ENCODE data around the gene LTC4S. TPM values are rescaled to one million over a fixed set of nuclear protein-coding genes. Genes with fewer than 3 reads are reported as not detected.
"Not testable (repeated sequence)": the region's sequence is repeated elsewhere in the genome, so short reads cannot be mapped to it uniquely, and the experiment has no call there.

Gene LTC4S
- total and polyA plus RNA-seq, 2 experiments from 2014 or later = 5.8 to 10.1 TPM

DNA sequence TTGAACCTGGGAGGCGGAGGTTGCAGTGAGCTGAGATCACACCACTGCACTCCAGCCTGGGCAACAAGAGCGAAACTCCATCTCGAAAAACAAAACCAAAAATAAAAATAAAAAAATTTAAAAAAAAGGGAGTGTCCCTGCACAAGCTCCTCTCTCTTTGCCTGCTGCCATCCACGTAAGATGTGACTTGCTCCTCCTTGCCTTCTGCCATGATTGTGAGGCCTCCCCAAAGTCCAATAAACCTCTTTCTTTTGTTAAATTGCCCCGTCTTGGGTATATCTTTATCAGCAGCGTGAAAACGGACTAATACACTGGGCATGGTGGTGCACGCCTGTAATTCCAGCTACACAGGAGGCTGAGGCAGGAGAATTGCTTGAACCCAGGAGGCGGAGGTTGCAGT, 4.5 kb upstream of the LTC4S start:
- not testable (repeated sequence) for H3K9me3 Mint-ChIP-seq; DNase-seq (ENCODE audit: low spot score)

DNA sequence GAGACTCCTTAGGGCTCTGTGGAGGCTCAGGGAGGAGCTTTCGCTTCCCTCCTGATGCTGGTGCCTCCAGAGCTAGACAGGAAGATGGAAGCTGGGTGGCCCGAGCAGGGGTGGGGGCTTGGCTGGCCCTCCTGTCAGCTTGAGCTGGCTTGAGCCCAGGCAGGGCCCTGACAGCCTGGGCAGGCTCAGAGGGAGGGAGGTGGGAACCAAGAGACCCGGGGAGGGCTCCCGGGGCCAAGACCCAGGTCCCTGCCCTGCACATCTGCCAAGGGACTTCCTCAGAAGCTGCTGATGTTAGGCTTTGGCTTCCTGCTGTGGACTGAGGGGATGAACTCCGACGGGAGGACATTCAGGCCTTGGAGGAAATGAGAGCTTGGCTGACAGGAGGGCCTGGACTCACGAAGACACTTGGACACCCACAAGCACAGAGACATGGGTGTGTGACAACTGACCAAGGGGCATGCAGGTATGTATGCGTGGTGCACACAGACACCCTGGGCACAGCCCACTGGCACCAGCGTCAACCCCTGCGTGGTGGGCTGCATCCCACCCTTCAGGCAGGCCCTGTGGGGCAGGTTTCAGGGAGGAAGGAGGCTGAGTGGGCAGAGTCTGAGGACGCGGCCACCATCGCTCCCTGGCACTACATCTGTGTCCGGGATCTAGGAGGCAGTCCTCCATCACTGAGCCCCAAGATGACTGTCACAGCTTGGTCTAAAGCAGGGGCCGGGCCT, 1.7 kb upstream of the LTC4S start:
- Histone ChIP-seq H3K4me3 (no peak overlapping the region), H3K4me1 (ENCODE audit: insufficient read depth) (peaks cover 11% of the 10 kb centered on the region; the same call in 1 of the 2 replicates), H3K27ac (ENCODE audit: low read depth) (no peak overlapping the region), H3K27me3 (ENCODE audit: insufficient read depth) (no peaks in the 10 kb centered on the region), H3K9me2 (ENCODE audit: insufficient read depth) (no peaks in the 10 kb centered on the region), H3K36me3 (ENCODE audit: insufficient read depth) (no peaks in the 10 kb centered on the region), H3K4me2 (no peak overlapping the region), H3K79me2 (replicated peaks; ENCODE audit: insufficient read depth) (no peaks in the 10 kb centered on the region), H4K20me1 (replicated peaks; ENCODE audit: insufficient read depth) (no peaks in the 10 kb centered on the region), H3F3A (replicated peaks; ENCODE audit: low read depth) (peaks cover 6% of the 10 kb centered on the region), H2AFZ (no peak overlapping the region)
- Mint-ChIP-seq H3K4me3 (no peak overlapping the region), H3K9me3 (peaks cover 6% of the 10 kb centered on the region; the same call in 2 of the 3 replicates), H3K36me3 (ENCODE audit: low read depth) (peaks cover 9% of the 10 kb centered on the region), H3K27ac (no peak overlapping the region), H3K27me3 (ENCODE audit: insufficient read depth, low read depth, poor library complexity) (peaks cover 12% of the 10 kb centered on the region), H3K4me1 (peaks cover 13% of the 10 kb centered on the region; the same call in 2 of the 3 replicates)
- DNase-seq (ENCODE audit: low spot score) (no peak), ATAC-seq (no peak)
- TF ChIP-seq, protein P1, sequence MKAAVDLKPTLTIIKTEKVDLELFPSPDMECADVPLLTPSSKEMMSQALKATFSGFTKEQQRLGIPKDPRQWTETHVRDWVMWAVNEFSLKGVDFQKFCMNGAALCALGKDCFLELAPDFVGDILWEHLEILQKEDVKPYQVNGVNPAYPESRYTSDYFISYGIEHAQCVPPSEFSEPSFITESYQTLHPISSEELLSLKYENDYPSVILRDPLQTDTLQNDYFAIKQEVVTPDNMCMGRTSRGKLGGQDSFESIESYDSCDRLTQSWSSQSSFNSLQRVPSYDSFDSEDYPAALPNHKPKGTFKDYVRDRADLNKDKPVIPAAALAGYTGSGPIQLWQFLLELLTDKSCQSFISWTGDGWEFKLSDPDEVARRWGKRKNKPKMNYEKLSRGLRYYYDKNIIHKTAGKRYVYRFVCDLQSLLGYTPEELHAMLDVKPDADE (IDR thresholded peaks at IDR 0.05) = no peak
- TF ChIP-seq NANOG (IDR thresholded peaks at IDR 0.05; ENCODE audit: borderline replicate concordance) = no peak
- no peak for TF ChIP-seq JUNB (IDR thresholded peaks at IDR 0.05; ENCODE audit: unreplicated experiment)
- no peak for TF ChIP-seq STAT1 (IDR thresholded peaks at IDR 0.05; ENCODE audit: unreplicated experiment)
- TF ChIP-seq EZH2 (IDR thresholded peaks at IDR 0.05; ENCODE audit: low read depth, unreplicated experiment) = no peak
- no peak for TF ChIP-seq ZNF331 (CRISPR knock-in tag; IDR thresholded peaks at IDR 0.05; ENCODE audit: low read depth)
- TF ChIP-seq EZH2phosphoT487 (IDR thresholded peaks at IDR 0.05; ENCODE audit: unreplicated experiment) = no peak
- TF ChIP-seq ZNF114 (CRISPR knock-in tag; IDR thresholded peaks at IDR 0.05) = no peak
- TF ChIP-seq, protein P2, sequence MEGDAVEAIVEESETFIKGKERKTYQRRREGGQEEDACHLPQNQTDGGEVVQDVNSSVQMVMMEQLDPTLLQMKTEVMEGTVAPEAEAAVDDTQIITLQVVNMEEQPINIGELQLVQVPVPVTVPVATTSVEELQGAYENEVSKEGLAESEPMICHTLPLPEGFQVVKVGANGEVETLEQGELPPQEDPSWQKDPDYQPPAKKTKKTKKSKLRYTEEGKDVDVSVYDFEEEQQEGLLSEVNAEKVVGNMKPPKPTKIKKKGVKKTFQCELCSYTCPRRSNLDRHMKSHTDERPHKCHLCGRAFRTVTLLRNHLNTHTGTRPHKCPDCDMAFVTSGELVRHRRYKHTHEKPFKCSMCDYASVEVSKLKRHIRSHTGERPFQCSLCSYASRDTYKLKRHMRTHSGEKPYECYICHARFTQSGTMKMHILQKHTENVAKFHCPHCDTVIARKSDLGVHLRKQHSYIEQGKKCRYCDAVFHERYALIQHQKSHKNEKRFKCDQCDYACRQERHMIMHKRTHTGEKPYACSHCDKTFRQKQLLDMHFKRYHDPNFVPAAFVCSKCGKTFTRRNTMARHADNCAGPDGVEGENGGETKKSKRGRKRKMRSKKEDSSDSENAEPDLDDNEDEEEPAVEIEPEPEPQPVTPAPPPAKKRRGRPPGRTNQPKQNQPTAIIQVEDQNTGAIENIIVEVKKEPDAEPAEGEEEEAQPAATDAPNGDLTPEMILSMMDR (conservative IDR thresholded peaks at IDR 0.05; ENCODE audit: low read depth in 2 of 2) = no peak
- no peak for TF ChIP-seq POLR2AphosphoS5 (IDR thresholded peaks at IDR 0.05; ENCODE audit: low read depth)
- TF ChIP-seq, protein P3, sequence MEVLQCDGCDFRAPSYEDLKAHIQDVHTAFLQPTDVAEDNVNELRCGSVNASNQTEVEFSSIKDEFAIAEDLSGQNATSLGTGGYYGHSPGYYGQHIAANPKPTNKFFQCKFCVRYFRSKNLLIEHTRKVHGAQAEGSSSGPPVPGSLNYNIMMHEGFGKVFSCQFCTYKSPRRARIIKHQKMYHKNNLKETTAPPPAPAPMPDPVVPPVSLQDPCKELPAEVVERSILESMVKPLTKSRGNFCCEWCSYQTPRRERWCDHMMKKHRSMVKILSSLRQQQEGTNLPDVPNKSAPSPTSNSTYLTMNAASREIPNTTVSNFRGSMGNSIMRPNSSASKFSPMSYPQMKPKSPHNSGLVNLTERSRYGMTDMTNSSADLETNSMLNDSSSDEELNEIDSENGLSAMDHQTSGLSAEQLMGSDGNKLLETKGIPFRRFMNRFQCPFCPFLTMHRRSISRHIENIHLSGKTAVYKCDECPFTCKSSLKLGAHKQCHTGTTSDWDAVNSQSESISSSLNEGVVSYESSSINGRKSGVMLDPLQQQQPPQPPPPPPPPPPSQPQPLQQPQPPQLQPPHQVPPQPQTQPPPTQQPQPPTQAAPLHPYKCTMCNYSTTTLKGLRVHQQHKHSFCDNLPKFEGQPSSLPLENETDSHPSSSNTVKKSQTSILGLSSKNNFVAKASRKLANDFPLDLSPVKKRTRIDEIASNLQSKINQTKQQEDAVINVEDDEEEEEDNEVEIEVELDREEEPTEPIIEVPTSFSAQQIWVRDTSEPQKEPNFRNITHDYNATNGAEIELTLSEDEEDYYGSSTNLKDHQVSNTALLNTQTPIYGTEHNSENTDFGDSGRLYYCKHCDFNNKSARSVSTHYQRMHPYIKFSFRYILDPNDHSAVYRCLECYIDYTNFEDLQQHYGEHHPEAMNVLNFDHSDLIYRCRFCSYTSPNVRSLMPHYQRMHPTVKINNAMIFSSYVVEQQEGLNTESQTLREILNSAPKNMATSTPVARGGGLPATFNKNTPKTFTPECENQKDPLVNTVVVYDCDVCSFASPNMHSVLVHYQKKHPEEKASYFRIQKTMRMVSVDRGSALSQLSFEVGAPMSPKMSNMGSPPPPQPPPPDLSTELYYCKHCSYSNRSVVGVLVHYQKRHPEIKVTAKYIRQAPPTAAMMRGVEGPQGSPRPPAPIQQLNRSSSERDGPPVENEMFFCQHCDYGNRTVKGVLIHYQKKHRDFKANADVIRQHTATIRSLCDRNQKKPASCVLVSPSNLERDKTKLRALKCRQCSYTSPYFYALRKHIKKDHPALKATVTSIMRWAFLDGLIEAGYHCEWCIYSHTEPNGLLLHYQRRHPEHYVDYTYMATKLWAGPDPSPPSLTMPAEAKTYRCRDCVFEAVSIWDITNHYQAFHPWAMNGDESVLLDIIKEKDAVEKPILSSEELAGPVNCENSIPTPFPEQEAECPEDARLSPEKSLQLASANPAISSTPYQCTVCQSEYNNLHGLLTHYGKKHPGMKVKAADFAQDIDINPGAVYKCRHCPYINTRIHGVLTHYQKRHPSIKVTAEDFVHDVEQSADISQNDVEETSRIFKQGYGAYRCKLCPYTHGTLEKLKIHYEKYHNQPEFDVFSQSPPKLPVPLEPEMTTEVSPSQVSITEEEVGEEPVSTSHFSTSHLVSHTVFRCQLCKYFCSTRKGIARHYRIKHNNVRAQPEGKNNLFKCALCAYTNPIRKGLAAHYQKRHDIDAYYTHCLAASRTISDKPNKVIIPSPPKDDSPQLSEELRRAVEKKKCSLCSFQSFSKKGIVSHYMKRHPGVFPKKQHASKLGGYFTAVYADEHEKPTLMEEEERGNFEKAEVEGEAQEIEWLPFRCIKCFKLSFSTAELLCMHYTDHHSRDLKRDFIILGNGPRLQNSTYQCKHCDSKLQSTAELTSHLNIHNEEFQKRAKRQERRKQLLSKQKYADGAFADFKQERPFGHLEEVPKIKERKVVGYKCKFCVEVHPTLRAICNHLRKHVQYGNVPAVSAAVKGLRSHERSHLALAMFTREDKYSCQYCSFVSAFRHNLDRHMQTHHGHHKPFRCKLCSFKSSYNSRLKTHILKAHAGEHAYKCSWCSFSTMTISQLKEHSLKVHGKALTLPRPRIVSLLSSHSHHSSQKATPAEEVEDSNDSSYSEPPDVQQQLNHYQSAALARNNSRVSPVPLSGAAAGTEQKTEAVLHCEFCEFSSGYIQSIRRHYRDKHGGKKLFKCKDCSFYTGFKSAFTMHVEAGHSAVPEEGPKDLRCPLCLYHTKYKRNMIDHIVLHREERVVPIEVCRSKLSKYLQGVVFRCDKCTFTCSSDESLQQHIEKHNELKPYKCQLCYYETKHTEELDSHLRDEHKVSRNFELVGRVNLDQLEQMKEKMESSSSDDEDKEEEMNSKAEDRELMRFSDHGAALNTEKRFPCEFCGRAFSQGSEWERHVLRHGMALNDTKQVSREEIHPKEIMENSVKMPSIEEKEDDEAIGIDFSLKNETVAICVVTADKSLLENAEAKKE (CRISPR knock-in tag; IDR thresholded peaks at IDR 0.05) = no peak
- no peak for TF ChIP-seq CREB1 (CRISPR knock-in tag; IDR thresholded peaks at IDR 0.05; ENCODE audit: low read depth)

More for the DNA sequence above, 4.5 kb upstream of the LTC4S start:
- not testable (repeated sequence) for H4K20me1 ChIP-seq (replicated peaks; ENCODE audit: insufficient read depth); H3K27ac ChIP-seq (ENCODE audit: low read depth); H3K9me2 ChIP-seq (ENCODE audit: insufficient read depth); H3K36me3 ChIP-seq (ENCODE audit: insufficient read depth); H3K27ac Mint-ChIP-seq; H3K79me2 ChIP-seq (replicated peaks; ENCODE audit: insufficient read depth); H3K4me2 ChIP-seq; H3F3A ChIP-seq (replicated peaks; ENCODE audit: low read depth); H2AFZ ChIP-seq; H3K4me1 Mint-ChIP-seq; H3K36me3 Mint-ChIP-seq (ENCODE audit: low read depth); H3K27me3 ChIP-seq (ENCODE audit: insufficient read depth); H3K4me3 ChIP-seq; H3K27me3 Mint-ChIP-seq (ENCODE audit: insufficient read depth, low read depth, poor library complexity); H3K4me1 ChIP-seq (ENCODE audit: insufficient read depth); H3K4me3 Mint-ChIP-seq; ATAC-seq
